Stimulated activated naive B cell treated with anti-CD40 and anti-IgM and Interleukin-4, amounts not matched to agents 10 μg/mL and 1 μg/mL and 100 μg/mL, for 72 hours (primary cell): ENCODE results near the gene WWOX.

ENCODE experiments used
- ATAC-seq, 2 donors: fragments of 150-1000 bp; cut with Tn5 transposase; replicated peaks; 2 replicates each; pipeline ENCODE4 v1.10.0; 2021; ENCODE audit warnings: moderate library complexity in 1 of 2
- DNase-seq: peaks from one replicate; pipeline ENCODE4 v3.0.0; 2021
- H3K27ac Mint-ChIP-seq: one replicate; pipeline ENCODE4 v1.8.0; 2022; ENCODE audit warnings: mild to moderate bottlenecking, mixed read lengths
- H3K27me3 Mint-ChIP-seq, 2 donors: one replicate each; pipeline ENCODE4 v1.8.0; 2022; ENCODE audit warnings: mixed read lengths in 2 of 2
- H3K36me3 Mint-ChIP-seq, 2 donors: one replicate each; pipeline ENCODE4 v1.8.0; 2022; ENCODE audit warnings: mixed read lengths in 2 of 2, mild to moderate bottlenecking in 1 of 2
- H3K4me1 Mint-ChIP-seq, 2 donors: one replicate each; pipeline ENCODE4 v1.8.0; 2022; ENCODE audit warnings: mixed read lengths in 2 of 2, mild to moderate bottlenecking in 1 of 2
- H3K4me3 Mint-ChIP-seq, 2 donors: one replicate each; pipeline ENCODE4 v1.8.0; 2022; ENCODE audit warnings: mild to moderate bottlenecking in 2 of 2, mixed read lengths in 2 of 2, moderate library complexity in 1 of 2
- H3K9me3 Mint-ChIP-seq, 2 donors: one replicate each; pipeline ENCODE4 v1.8.0; 2022; ENCODE audit warnings: mixed read lengths in 2 of 2, mild to moderate bottlenecking in 1 of 2

WWOX gene

GRCh38 chr16:79055251-79055970, 956.0 kb downstream of the WWOX start:
- H3K36me3 Mint-ChIP-seq = no peaks in the 10 kb centered on the region
- H3K27ac Mint-ChIP-seq = no peak overlapping the region
- no peaks in the 10 kb centered on the region for H3K9me3 Mint-ChIP-seq
- H3K27me3 Mint-ChIP-seq = peaks cover 0 to 5% of the 10 kb centered on the region in 2 donors
- DNase-seq = no peak
- H3K4me3 Mint-ChIP-seq = no peak overlapping the region
- ATAC-seq = no peak
- H3K4me1 Mint-ChIP-seq = no peaks in the 10 kb centered on the region

- peaks cover 0 to 6% of the 10 kb centered on the region in 2 donors for H3K27me3 Mint-ChIP-seq
- no peak overlapping the region for H3K27ac Mint-ChIP-seq
- H3K4me1 Mint-ChIP-seq = no peaks in the 10 kb centered on the region
- no peaks in the 10 kb centered on the region for H3K36me3 Mint-ChIP-seq
- no peak for ATAC-seq
- DNase-seq = no peak
- H3K9me3 Mint-ChIP-seq = peaks cover 0 to 2% of the 10 kb centered on the region in 2 donors
- H3K4me3 Mint-ChIP-seq = no peak overlapping the region
Measured at GRCh38 chr16:79061181-79061580, 961.7 kb downstream of the WWOX start.

DNA sequence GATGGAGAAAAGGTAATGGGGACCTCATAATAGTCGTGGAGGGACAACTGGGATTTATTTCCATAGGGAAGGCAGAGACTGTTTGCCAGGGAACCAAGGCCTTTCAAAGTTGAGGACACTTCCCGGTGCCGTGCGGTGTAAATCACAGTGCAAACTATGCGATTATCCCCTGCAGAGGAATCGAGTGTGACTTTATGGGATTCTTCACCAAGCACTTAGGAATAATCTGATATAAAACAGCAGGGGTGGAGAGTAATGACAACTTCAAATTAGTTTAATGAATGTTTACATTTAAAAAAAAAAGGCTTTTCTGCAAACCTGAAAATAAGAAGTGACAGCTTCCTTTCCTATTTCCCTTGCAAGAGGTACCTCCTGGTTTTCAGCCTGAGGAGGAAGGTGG, 962.9 kb downstream of the WWOX start:
- Mint-ChIP-seq H3K36me3 (no peaks in the 10 kb centered on the region), H3K9me3 (peaks cover 0 to 2% of the 10 kb centered on the region in 2 donors), H3K27me3 (peaks cover 0 to 9% of the 10 kb centered on the region in 2 donors), H3K4me3 (no peak overlapping the region), H3K27ac (no peak overlapping the region), H3K4me1 (peaks cover 0 to 4% of the 10 kb centered on the region in 2 donors)
- ATAC-seq = no peak
- no peak for DNase-seq

DNA sequence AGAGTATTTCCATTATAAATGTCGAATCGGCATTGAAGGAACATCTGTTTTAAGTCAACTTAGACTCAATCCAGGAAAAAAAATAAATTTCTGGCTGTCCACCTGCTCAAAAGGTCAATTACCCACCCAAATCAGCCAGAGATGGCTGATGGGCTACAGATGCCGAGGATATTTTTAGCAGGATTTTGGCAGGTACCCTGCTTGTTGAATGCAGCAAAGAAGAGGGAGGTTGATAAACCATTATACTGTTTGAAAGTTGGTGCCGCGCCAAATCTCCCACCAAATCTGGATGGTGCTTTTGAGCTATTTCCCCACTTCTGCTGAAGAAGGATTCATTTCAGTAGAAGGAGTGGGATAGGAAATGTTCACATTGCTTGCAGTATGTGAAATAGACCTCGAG, 963.4 kb downstream of the WWOX start:
- Mint-ChIP-seq H3K36me3 (no peaks in the 10 kb centered on the region), H3K27ac (no peak overlapping the region), H3K9me3 (peaks cover 0 to 2% of the 10 kb centered on the region in 2 donors), H3K4me1 (peaks cover 0 to 5% of the 10 kb centered on the region in 2 donors), H3K27me3 (peaks cover 0 to 11% of the 10 kb centered on the region in 2 donors), H3K4me3 (no peak overlapping the region)
- DNase-seq (no peak), ATAC-seq (no peak)

DNA sequence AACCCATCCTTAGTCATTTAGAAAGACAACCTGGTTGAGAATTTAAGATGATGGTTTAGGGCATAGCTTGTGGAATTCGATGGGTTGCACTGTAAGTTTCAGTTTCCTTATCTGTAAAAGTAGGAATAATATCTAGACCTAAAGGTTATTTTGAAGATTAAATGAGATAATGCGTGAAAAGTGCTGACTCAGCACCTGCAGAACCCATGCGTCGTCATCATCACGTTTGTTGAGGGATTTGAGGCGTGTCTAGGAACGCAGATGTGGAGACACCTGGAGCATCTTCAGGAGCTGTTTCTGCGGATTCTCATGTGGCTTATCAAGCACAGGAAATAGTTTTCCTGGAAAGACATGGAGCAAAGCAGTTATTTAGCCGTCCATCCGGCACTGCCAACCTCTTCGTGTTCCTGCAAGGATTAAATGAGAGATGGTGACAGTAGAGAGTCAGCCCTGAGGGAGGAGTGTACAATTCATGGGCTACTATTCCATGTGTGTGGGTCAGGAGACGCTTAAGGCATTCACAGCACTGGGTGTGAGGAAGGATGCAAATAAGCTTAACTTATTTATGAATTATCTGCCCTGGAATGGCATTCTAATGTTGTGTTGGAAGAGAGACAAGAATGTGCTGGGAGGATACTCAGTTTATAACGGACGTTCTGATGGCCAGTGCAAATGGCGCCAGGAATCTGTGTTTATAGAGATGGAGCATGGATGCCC, 965.0 kb downstream of the WWOX start:
- peaks cover 0 to 11% of the 10 kb centered on the region in 2 donors for H3K27me3 Mint-ChIP-seq
- H3K9me3 Mint-ChIP-seq = peaks cover 0 to 2% of the 10 kb centered on the region in 2 donors
- H3K36me3 Mint-ChIP-seq = no peaks in the 10 kb centered on the region
- ATAC-seq (no peak), DNase-seq (no peak)
- peaks cover 0 to 5% of the 10 kb centered on the region in 2 donors for H3K4me1 Mint-ChIP-seq
- H3K4me3 Mint-ChIP-seq = no peak overlapping the region
- H3K27ac Mint-ChIP-seq = no peak overlapping the region

DNA sequence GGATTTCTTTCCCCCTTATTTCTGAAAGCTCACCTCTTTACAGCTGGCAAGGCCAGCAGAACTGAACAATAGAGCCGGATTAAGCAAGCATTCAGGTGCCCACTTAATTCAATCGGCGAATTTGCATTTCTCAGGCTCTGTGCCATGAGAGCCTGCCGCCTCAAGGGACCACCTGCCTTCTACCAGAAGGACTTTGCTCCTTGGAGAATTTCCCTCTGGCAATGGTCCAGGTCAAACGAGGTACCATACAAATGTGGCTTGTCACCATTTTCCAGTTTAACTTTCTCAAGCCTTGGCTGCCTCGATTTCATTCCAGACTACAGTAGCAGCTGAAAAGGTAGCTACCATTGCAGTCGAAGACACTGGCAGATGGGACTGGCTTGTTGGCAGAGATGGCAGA, 967.1 kb downstream of the WWOX start:
- Mint-ChIP-seq H3K36me3 (no peaks in the 10 kb centered on the region), H3K27me3 (peaks cover 0 to 11% of the 10 kb centered on the region in 2 donors), H3K4me1 (peaks cover 0 to 5% of the 10 kb centered on the region in 2 donors), H3K27ac (no peak overlapping the region), H3K4me3 (no peak overlapping the region), H3K9me3 (peaks cover 0 to 2% of the 10 kb centered on the region in 2 donors)
- no peak for ATAC-seq
- no peak for DNase-seq

DNA sequence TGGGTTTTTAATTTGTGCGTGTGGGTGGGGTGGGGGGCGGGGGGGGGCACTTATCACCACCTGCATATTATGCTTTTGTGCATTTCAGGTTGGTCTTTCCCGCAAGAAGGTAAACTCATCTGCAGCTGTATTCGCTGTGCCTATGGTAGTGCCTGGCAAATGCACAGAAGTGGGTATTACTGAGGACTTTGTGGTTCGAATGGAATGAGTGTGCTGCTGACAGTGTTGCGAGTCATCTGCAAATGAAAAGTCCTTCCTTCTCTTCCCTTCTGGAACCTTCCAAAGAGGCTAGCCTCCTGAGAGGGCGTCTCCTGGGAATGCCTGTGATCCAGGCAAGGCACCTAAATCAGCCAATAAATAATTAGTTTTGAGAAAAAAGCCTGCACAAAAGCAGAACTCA, 968.1 kb downstream of the WWOX start:
- no peak overlapping the region for H3K4me3 Mint-ChIP-seq
- H3K27ac Mint-ChIP-seq = no peak overlapping the region
- no peak for ATAC-seq
- H3K4me1 Mint-ChIP-seq = peaks cover 0 to 5% of the 10 kb centered on the region in 2 donors
- H3K9me3 Mint-ChIP-seq = peaks cover 0 to 2% of the 10 kb centered on the region in 2 donors
- no peaks in the 10 kb centered on the region for H3K36me3 Mint-ChIP-seq
- peaks cover 0 to 14% of the 10 kb centered on the region in 2 donors for H3K27me3 Mint-ChIP-seq
- DNase-seq = no peak

- Mint-ChIP-seq H3K4me1 (peaks cover 3 to 5% of the 10 kb centered on the region in 2 donors), H3K27ac (no peak overlapping the region)
- no peak for DNase-seq
Measured at GRCh38 chr16:79069121-79069520, 969.7 kb downstream of the WWOX start.

DNA sequence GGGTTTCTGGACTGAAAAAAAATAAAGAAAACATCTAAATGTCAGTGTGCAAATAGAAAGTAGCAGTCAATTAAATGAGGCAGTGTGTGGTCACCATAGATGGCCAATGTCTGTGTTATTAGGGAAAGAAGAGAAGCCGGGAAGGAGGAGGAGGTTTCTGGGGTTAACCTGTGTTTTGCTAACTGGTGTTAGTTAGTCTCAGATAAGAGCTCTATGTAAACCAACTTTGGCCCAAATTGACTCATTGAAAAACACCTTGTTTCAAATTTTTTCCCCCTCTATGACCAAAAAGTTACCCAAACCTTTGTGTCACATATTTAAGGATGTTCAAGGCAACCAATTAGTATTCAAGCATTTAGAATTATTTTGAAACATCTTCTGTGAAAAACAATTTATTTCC, 970.2 kb downstream of the WWOX start:
- no peak overlapping the region for H3K27ac Mint-ChIP-seq

More at GRCh38 chr16:79069121-79069520, 969.7 kb downstream of the WWOX start:
- peaks cover 0 to under 1% of the 10 kb centered on the region in 2 donors for H3K9me3 Mint-ChIP-seq
- no peak for ATAC-seq
- no peak overlapping the region for H3K4me3 Mint-ChIP-seq
- H3K36me3 Mint-ChIP-seq = no peaks in the 10 kb centered on the region
- peaks cover 5 to 24% of the 10 kb centered on the region in 2 donors for H3K27me3 Mint-ChIP-seq

GRCh38 chr16:79071424-79071823, 972.0 kb downstream of the WWOX start:
- Mint-ChIP-seq H3K9me3 (no peaks in the 10 kb centered on the region), H3K27me3 (peaks cover 14 to 34% of the 10 kb centered on the region in 2 donors), H3K4me1 (peaks cover 3 to 13% of the 10 kb centered on the region in 2 donors), H3K27ac (no peak overlapping the region), H3K4me3 (no peak overlapping the region), H3K36me3 (no peaks in the 10 kb centered on the region)
- DNase-seq = no peak
- ATAC-seq = no peak

More for the DNA sequence above, 970.2 kb downstream of the WWOX start:
- ATAC-seq (no peak), DNase-seq (no peak)
- Mint-ChIP-seq H3K36me3 (no peaks in the 10 kb centered on the region), H3K4me1 (peaks cover 3 to 5% of the 10 kb centered on the region in 2 donors), H3K4me3 (no peak overlapping the region), H3K27me3 (peaks cover 6 to 27% of the 10 kb centered on the region in 2 donors), H3K9me3 (no peaks in the 10 kb centered on the region)

GRCh38 chr16:79072517-79072916, 973.1 kb downstream of the WWOX start:
- peaks cover 3 to 11% of the 10 kb centered on the region in 2 donors for H3K4me1 Mint-ChIP-seq
- no peaks in the 10 kb centered on the region for H3K9me3 Mint-ChIP-seq
- no peaks in the 10 kb centered on the region for H3K36me3 Mint-ChIP-seq
- no peak overlapping the region for H3K4me3 Mint-ChIP-seq
- DNase-seq = no peak
- H3K27me3 Mint-ChIP-seq = peaks cover 14 to 29% of the 10 kb centered on the region in 2 donors
- no peak overlapping the region for H3K27ac Mint-ChIP-seq
- ATAC-seq = no peak

GRCh38 chr16:79073566-79073965, 974.1 kb downstream of the WWOX start:
- H3K9me3 Mint-ChIP-seq = peaks cover 0 to 2% of the 10 kb centered on the region in 2 donors
- H3K4me3 Mint-ChIP-seq = no peak overlapping the region
- no peak for ATAC-seq
- H3K27me3 Mint-ChIP-seq = peaks cover 18 to 35% of the 10 kb centered on the region in 2 donors
- DNase-seq = no peak
- H3K27ac Mint-ChIP-seq = no peak overlapping the region
- peaks cover 3% of the 10 kb centered on the region in 2 donors for H3K36me3 Mint-ChIP-seq
- peaks cover 3 to 20% of the 10 kb centered on the region in 2 donors for H3K4me1 Mint-ChIP-seq

DNA sequence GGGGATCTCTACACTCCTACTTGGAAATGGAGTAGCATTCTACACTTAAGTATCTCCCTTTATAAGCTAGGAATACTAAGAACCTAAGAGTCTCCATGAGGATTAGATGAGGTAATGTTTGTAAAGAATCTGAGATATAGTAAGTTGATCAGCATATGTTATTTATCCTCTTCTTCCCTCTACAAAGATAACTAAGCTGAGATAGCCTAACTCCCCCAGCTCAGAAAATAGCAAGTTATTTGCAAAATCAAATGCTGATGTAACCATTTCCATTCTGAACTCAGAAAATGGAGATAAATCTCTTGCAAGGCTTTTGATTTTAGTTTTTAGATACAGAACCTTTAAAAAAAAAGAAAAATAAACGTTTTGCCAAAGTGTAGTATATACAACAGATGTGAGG, 975.1 kb downstream of the WWOX start:
- peaks cover 0 to 2% of the 10 kb centered on the region in 2 donors for H3K9me3 Mint-ChIP-seq
- H3K36me3 Mint-ChIP-seq = peaks cover 3% of the 10 kb centered on the region in 2 donors
- DNase-seq (no peak), ATAC-seq (no peak)
- no peak overlapping the region for H3K4me3 Mint-ChIP-seq
- peaks cover 3 to 20% of the 10 kb centered on the region in 2 donors for H3K4me1 Mint-ChIP-seq
- peaks cover 18 to 35% of the 10 kb centered on the region in 2 donors for H3K27me3 Mint-ChIP-seq
- no peak overlapping the region for H3K27ac Mint-ChIP-seq

DNA sequence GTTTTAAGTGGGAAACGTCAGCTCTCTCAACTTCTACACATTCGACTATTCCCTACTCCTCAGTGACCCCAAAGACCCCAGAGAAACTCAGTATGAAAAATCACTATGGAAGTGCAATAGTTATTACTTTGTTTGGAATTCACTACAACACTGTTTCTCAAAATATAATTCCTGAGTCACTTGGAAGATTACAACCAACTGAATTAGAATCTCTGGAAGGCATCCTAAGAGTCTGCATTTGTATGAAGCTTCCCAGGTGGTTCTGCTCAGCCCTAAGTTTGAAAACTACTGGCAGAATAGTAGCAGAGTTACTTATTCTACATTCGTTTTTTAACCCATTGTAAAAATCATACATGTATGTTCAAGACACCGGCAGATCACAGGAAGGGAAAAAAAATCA, 975.5 kb downstream of the WWOX start:
- peaks cover 0 to 2% of the 10 kb centered on the region in 2 donors for H3K9me3 Mint-ChIP-seq

More for the DNA sequence above, 975.5 kb downstream of the WWOX start:
- Mint-ChIP-seq H3K4me3 (no peak overlapping the region), H3K27ac (no peak overlapping the region), H3K36me3 (peaks cover 3% of the 10 kb centered on the region in 2 donors), H3K27me3 (peaks cover 18 to 35% of the 10 kb centered on the region in 2 donors), H3K4me1 (peaks cover 3 to 20% of the 10 kb centered on the region in 2 donors)
- ATAC-seq (no peak), DNase-seq (no peak)
